ENCODE measurements around the gene OR2L3.
"Not testable (repeated sequence)": the region's sequence is repeated elsewhere in the genome, so short reads cannot be mapped to it uniquely, and the experiment has no call there.

OR2L3 gene

GRCh38 chr1:248046536-248046935 is at the start of gene OR2L3:
TSS of gene OR2L3 (plus strand) at chr1:248046836. CDS start at chr1:248060682, 13,846 bp downstream.
- no peak for TF ChIP-seq ZNF274 (IDR thresholded peaks at IDR 0.05; ENCODE audit: low read depth, low read length)
- no peak within 1 kb of the TSS for H3K4me3 ChIP-seq (ENCODE audit: low read length)

- TF ChIP-seq ZNF274 (IDR thresholded peaks at IDR 0.05; ENCODE audit: low read depth, low read length): no peak
- H3K4me3 ChIP-seq (ENCODE audit: low read length): no peak overlapping the region
These were observed 47.8 kb upstream of the OR2L3 start for GRCh38 chr1:247998811-247999210.

GRCh38 chr1:248000169-248000568 is 46.5 kb upstream of the OR2L3 start:
- no peak for TF ChIP-seq ZNF274 (IDR thresholded peaks at IDR 0.05; ENCODE audit: low read depth, low read length)
- H3K4me3 ChIP-seq (ENCODE audit: low read length): no peak overlapping the region

- H3K4me3 ChIP-seq (ENCODE audit: low read length): no peak overlapping the region
- no peak for TF ChIP-seq ZNF274 (IDR thresholded peaks at IDR 0.05; ENCODE audit: low read depth, low read length)
These were observed 38.9 kb upstream of the OR2L3 start for GRCh38 chr1:248007778-248008177.

- no peak for TF ChIP-seq ZNF274 (IDR thresholded peaks at IDR 0.05; ENCODE audit: low read depth, low read length)
- no peak overlapping the region for H3K4me3 ChIP-seq (ENCODE audit: low read length)
These were observed 37.0 kb upstream of the OR2L3 start for GRCh38 chr1:248009681-248010080.

- TF ChIP-seq ZNF274 (IDR thresholded peaks at IDR 0.05; ENCODE audit: low read depth, low read length): no peak
- no peak within 1 kb of the TSS for H3K4me3 ChIP-seq (ENCODE audit: low read length)
These were observed 33.4 kb upstream of the OR2L3 start, which contains the start of gene OR2L5 for GRCh38 chr1:248013229-248013710. TSS of gene OR2L5 (plus strand) at chr1:248013660. CDS start at chr1:248021948, 8,288 bp downstream.

GRCh38 chr1:248015803-248016202 is 30.8 kb upstream of the OR2L3 start:
- no peak for TF ChIP-seq ZNF274 (IDR thresholded peaks at IDR 0.05; ENCODE audit: low read depth, low read length)

GRCh38 chr1:248029770-248030169 is 16.9 kb upstream of the OR2L3 start, which contains the start of gene OR2L2:
TSS of gene OR2L2 (plus strand) at chr1:248030070. CDS start at chr1:248038268, 8,198 bp downstream.
- H3K4me3 ChIP-seq (ENCODE audit: low read length): no peak within 1 kb of the TSS
- TF ChIP-seq ZNF274 (IDR thresholded peaks at IDR 0.05; ENCODE audit: low read depth, low read length): no peak

More at GRCh38 chr1:248015803-248016202, 30.8 kb upstream of the OR2L3 start:
- no peak overlapping the region for H3K4me3 ChIP-seq (ENCODE audit: low read length)

- no peak for TF ChIP-seq ZNF274 (IDR thresholded peaks at IDR 0.05; ENCODE audit: low read depth, low read length)
- no peak overlapping the region for H3K4me3 ChIP-seq (ENCODE audit: low read length)
These were observed 1.4 kb upstream of the OR2L3 start for GRCh38 chr1:248045209-248045608.

GRCh38 chr1:248047008-248047407 is 372 bp downstream of the OR2L3 start:
- TF ChIP-seq ZNF274 (IDR thresholded peaks at IDR 0.05; ENCODE audit: low read depth, low read length): no peak
- H3K4me3 ChIP-seq (ENCODE audit: low read length): no peak overlapping the region

- no peak overlapping the region for H3K4me3 ChIP-seq (ENCODE audit: low read length)
- no peak for TF ChIP-seq ZNF274 (IDR thresholded peaks at IDR 0.05; ENCODE audit: low read depth, low read length)
These were observed 8.0 kb downstream of the OR2L3 start for GRCh38 chr1:248054671-248055070.

GRCh38 chr1:248055261-248055660 is 8.6 kb downstream of the OR2L3 start:
- H3K4me3 ChIP-seq (ENCODE audit: low read length): no peak overlapping the region
- no peak for TF ChIP-seq ZNF274 (IDR thresholded peaks at IDR 0.05; ENCODE audit: low read depth, low read length)

- H3K4me3 ChIP-seq (ENCODE audit: low read length): no peak overlapping the region
- TF ChIP-seq ZNF274 (IDR thresholded peaks at IDR 0.05; ENCODE audit: low read depth, low read length): no peak
These were observed 18.4 kb downstream of the OR2L3 start for GRCh38 chr1:248065071-248065470.

GRCh38 chr1:248065604-248066003 is 19.0 kb downstream of the OR2L3 start:
- H3K4me3 ChIP-seq (ENCODE audit: low read length): no peak overlapping the region
- TF ChIP-seq ZNF274 (IDR thresholded peaks at IDR 0.05; ENCODE audit: low read depth, low read length): no peak

- not testable (repeated sequence) for H3K4me3 ChIP-seq (ENCODE audit: low read length)
These were observed 37.2 kb downstream of the OR2L3 start for GRCh38 chr1:248083864-248084263.

GRCh38 chr1:248094884-248095283 is 48.2 kb downstream of the OR2L3 start, which contains the start of gene OR2L13:
TSS of gene OR2L13 (plus strand) at chr1:248095184. CDS start at chr1:248099376, 4,192 bp downstream.
- no peak within 1 kb of the TSS for H3K4me3 ChIP-seq (ENCODE audit: low read length)
- no peak for TF ChIP-seq ZNF274 (IDR thresholded peaks at IDR 0.05; ENCODE audit: low read depth, low read length)
